HCT116 (cell line): ENCODE data around the gene CSRP3. TPM values are rescaled to one million over a fixed set of nuclear protein-coding genes. Genes with fewer than 3 reads are reported as not detected.

Source experiments
- ATAC-seq: fragments of 200-7000 bp; cut with Tn5 transposase; 2 replicates; pipeline ENCODE4 v1.9.1; 2020; ENCODE audit warnings: mild to moderate bottlenecking, moderate library complexity
- BruUV-seq: library from RNA; stranded (reverse); fragments of 400-500 nt; replicated peaks from 2 replicates; lab custom pipeline; 2021; lab: Mats Ljungman, UMichigan
- CTCF ChIA-PET: fragments of 300-600 bp; sonication (Branson Sonifier 250); formaldehyde crosslinking; loops from one replicate; lab custom pipeline; 2021; ENCODE audit warnings: antibody characterized with exemption; lab: Charles Lee
- POLR2A ChIA-PET: fragments of 300-600, 350-600 bp; sonication (Branson Sonifier 250); formaldehyde crosslinking; loops from one replicate; lab custom pipeline; 2021; ENCODE audit warnings: antibody characterized with exemption; lab: Charles Lee
- RAD21 ChIA-PET, 2 experiments: fragments of 300-600 bp; sonication (Branson Sonifier 250); formaldehyde crosslinking; loops; one replicate each; lab custom pipeline; 2023; ENCODE audit warnings: low total read pairs in 2 of 2; ENCODE audit not compliant: uncharacterized antibody in 2 of 2, unreplicated experiment in 2 of 2, low non-redundant PET in 1 of 2; lab: Charles Lee
- DNase-seq: peaks from one replicate; pipeline ENCODE4 v3.0.0-alpha.2; 2010; ENCODE audit warnings: low read depth, low spot score
- H2AFZ ChIP-seq: fragments of 200-600 bp; shearing (Covaris generic), sonication (generic); 2 replicates; pipeline ENCODE4 v1.6.1; 2017; ENCODE audit warnings: low read depth, mixed run types, mixed read lengths, antibody characterized with exemption, low read length; ENCODE audit not compliant: poor library complexity, severe bottlenecking
- H3K27ac ChIP-seq: 2 replicates; pipeline ENCODE4 v1.5.1; 2012; ENCODE audit warnings: low read depth, low read length
- H3K27me3 ChIP-seq: fragments of 200-600 bp; sonication (generic); 2 replicates; pipeline ENCODE4 v1.6.1; 2016; ENCODE audit warnings: mixed run types, low read length, mixed read lengths; ENCODE audit not compliant: insufficient read depth
- H3K36me3 ChIP-seq, 2 experiments: fragments of 200-500 bp in 1 of 2; fragments of 200-600 bp in 1 of 2; sonication (Bioruptor generic) in 1 of 2; sonication (generic) in 1 of 2; 2 replicates each; pipeline versions ENCODE4 v1.5.1 to v1.6.1; 2014 to 2016; ENCODE audit warnings: low read length in 2 of 2, inconsistent platforms in 1 of 2, mixed read lengths in 1 of 2, mixed run types in 1 of 2; ENCODE audit not compliant: insufficient read depth in 2 of 2, control insufficient read depth in 1 of 2
- H3K4me1 ChIP-seq, 2 experiments: fragments of 200-600 bp in 1 of 2; sonication (generic) in 1 of 2; 2 replicates each; pipeline versions ENCODE4 v1.5.1 to v1.6.1; 2012 to 2017; ENCODE audit warnings: low read length in 2 of 2, inconsistent platforms in 1 of 2, mild to moderate bottlenecking in 1 of 2, mixed read lengths in 1 of 2, mixed run types in 1 of 2, moderate library complexity in 1 of 2; ENCODE audit not compliant: insufficient read depth in 2 of 2, control insufficient read depth in 1 of 2
- H3K4me2 ChIP-seq: fragments of 200-600 bp; sonication (generic); 2 replicates; pipeline ENCODE4 v1.6.1; 2017; ENCODE audit warnings: mixed run types, low read length, mixed read lengths
- H3K4me3 ChIP-seq, 2 experiments: fragments of 200-600 bp in 1 of 2; sonication (generic) in 1 of 2; replicated peaks in 1 of 2; 2 replicates each; pipeline ENCODE4 v1.5.1; 2011 to 2016; ENCODE audit warnings: low read length in 2 of 2, control low read depth in 1 of 2, low read depth in 1 of 2, mild to moderate bottlenecking in 1 of 2, mixed read lengths in 1 of 2, mixed run types in 1 of 2
- H3K79me2 ChIP-seq: fragments of 200-600 bp; sonication (generic); 2 replicates; pipeline ENCODE4 v1.6.1; 2017; ENCODE audit warnings: mild to moderate bottlenecking, mixed run types, low read length, moderate library complexity, mixed read lengths; ENCODE audit not compliant: insufficient read depth
- H3K9ac ChIP-seq: fragments of 200-600 bp; sonication (generic); 2 replicates; pipeline ENCODE4 v1.6.1; 2016; ENCODE audit warnings: low read length, mixed read lengths
- H3K9me2 ChIP-seq: fragments of 200-600 bp; sonication (generic), shearing (Covaris generic); 2 replicates; pipeline ENCODE4 v1.6.1; 2017; ENCODE audit warnings: mixed run types, mild to moderate bottlenecking, moderate library complexity; ENCODE audit not compliant: insufficient read depth
- H3K9me3 ChIP-seq, 2 experiments: fragments of 200-500 bp in 1 of 2; fragments of 200-600 bp in 1 of 2; sonication (Bioruptor generic) in 1 of 2; sonication (generic) in 1 of 2; 2 replicates each; pipeline ENCODE4 v1.6.1; 2014 to 2017; ENCODE audit warnings: low read length in 2 of 2, mixed read lengths in 2 of 2, inconsistent platforms in 1 of 2, low read depth in 1 of 2, mild to moderate bottlenecking in 1 of 2, mixed run types in 1 of 2, moderate library complexity in 1 of 2; ENCODE audit not compliant: control insufficient read depth in 1 of 2, insufficient read depth in 1 of 2
- H4K20me1 ChIP-seq: fragments of 200-600 bp; sonication (generic), shearing (Covaris generic); 2 replicates; pipeline ENCODE4 v1.6.1; 2017; ENCODE audit warnings: mixed run types, mild to moderate bottlenecking, moderate library complexity; ENCODE audit not compliant: insufficient read depth
- CBX3 ChIP-seq: IDR thresholded peaks from 2 replicates; pipeline ENCODE4 v1.6.1; 2012; ENCODE audit warnings: low read depth
- EGR1 ChIP-seq: IDR thresholded peaks from 2 replicates; pipeline ENCODE4 v1.6.1; 2012; ENCODE audit warnings: low read depth
- EZH2 ChIP-seq: fragments of 200-600 bp; sonication (generic); IDR thresholded peaks from 2 replicates; pipeline ENCODE4 v1.6.1; 2017; ENCODE audit warnings: antibody characterized with exemption, mixed run types
- EZH2phosphoT487 ChIP-seq: fragments of 200-600 bp; IDR thresholded peaks from 2 replicates; pipeline ENCODE4 v1.6.1; 2018; ENCODE audit warnings: antibody characterized with exemption, borderline replicate concordance
- MAX ChIP-seq: IDR thresholded peaks from 2 replicates; pipeline ENCODE4 v1.6.1; 2012
- POLR2A ChIP-seq: IDR thresholded peaks from 2 replicates; pipeline ENCODE4 v1.7.0; 2011; ENCODE audit warnings: borderline replicate concordance; ENCODE audit not compliant: insufficient read depth, insufficient read length; ENCODE audit errors: extremely low read depth
- SIN3A ChIP-seq: IDR thresholded peaks from 2 replicates; pipeline ENCODE4 v1.6.1; 2012; ENCODE audit warnings: low read depth
- TCF7L2 ChIP-seq: IDR thresholded peaks from 2 replicates; pipeline ENCODE4 v1.7.0; 2011; ENCODE audit warnings: borderline replicate concordance, inconsistent platforms; ENCODE audit not compliant: insufficient read depth, insufficient read length; ENCODE audit errors: extremely low read depth
- YY1 ChIP-seq: IDR thresholded peaks from 2 replicates; pipeline ENCODE4 v1.6.1; 2011; ENCODE audit warnings: low read length, low read depth, moderate library complexity, mild to moderate bottlenecking; ENCODE audit not compliant: insufficient replicate concordance; ENCODE audit errors: extremely low read depth
- ZBTB33 ChIP-seq: IDR thresholded peaks from 2 replicates; pipeline ENCODE4 v1.6.1; 2011; ENCODE audit warnings: mild to moderate bottlenecking, low read length, moderate library complexity; ENCODE audit not compliant: insufficient replicate concordance; ENCODE audit errors: extremely low read depth
- intact Hi-C: fragments of 100-400 bp; cut with micrococcal nuclease; formaldehyde crosslinking; loops from 2 replicates; pipeline ENCODE4 v1.10.0; 2022
- total RNA-seq: library from RNA; stranded (reverse); gene quantifications from one replicate; pipeline ENCODE4 v1.2.1, GENCODE V29; 2021; ENCODE audit not compliant: unreplicated experiment

Gene CSRP3
- total RNA-seq, 1 experiment from 2014 or later = not detected

- TF ChIP-seq ZBTB33 = no peak
- no peak for TF ChIP-seq SIN3A
- no peak for TF ChIP-seq MAX
- no peak for TF ChIP-seq CBX3
- TF ChIP-seq EZH2phosphoT487 = no peak
- no peak for TF ChIP-seq POLR2A
- no peak for TF ChIP-seq EZH2
- no peak for TF ChIP-seq YY1
- no peak for TF ChIP-seq TCF7L2
- no peak for TF ChIP-seq EGR1
- TF ChIP-seq, all 23 proteins: peak for 0
These were observed 23.8 kb upstream of the CSRP3 start (continued) for GRCh38 chr11:19225581-19225980.

DNA sequence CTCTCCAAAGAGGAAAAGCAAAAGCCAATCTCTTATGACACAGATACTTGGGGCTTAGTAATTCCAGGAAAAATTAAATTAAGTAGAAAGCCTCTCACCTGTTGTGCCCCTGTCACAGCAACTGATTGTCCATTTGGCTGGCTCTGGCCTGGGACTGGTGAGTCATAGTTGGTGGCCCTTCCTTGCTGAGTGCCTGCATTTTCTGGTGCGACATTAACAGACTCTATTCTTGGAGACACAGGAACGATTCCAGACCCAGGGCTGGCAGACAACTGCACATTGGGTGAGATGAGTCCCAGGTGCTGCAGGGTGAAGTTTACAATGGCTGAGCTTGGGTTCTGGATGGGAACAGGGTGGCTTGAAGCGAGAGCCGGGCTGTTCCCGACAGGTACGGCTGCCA, 23.3 kb upstream of the CSRP3 start:
- no peak overlapping the region for H3K9ac ChIP-seq
- no peaks in the 10 kb centered on the region; the same call in 1 of the 2 replicates for H4K20me1 ChIP-seq
- ChIA-PET POLR2A (no interaction called here), RAD21 (no interaction called here), CTCF (no interaction called here)
- H3K9me3 ChIP-seq = no peaks in the 10 kb centered on the region
- H3K9me2 ChIP-seq = no peaks in the 10 kb centered on the region
- no peaks in the 10 kb centered on the region for H3K79me2 ChIP-seq
- no peak overlapping the region for H3K27ac ChIP-seq
- no peak overlapping the region for H3K4me2 ChIP-seq
- no peak overlapping the region for H3K4me3 ChIP-seq
- ATAC-seq = no peak
- no peaks in the 10 kb centered on the region for H3K4me1 ChIP-seq
- intact Hi-C loops = no loop called here
- peaks cover 13 to 53% of the 10 kb centered on the region in 2 experiments; a peak in 2 of 4 replicates for H3K36me3 ChIP-seq
- TF ChIP-seq SIN3A = no peak
- no peak for DNase-seq
- no TSS peak for BruUV-seq
- no peaks in the 10 kb centered on the region for H3K27me3 ChIP-seq
- H2AFZ ChIP-seq = no peak overlapping the region
